CD14-positive monocyte (primary cell): ENCODE results near the gene PLA2G3. TPM values are rescaled to one million over a fixed set of nuclear protein-coding genes. Genes with fewer than 3 reads are reported as not detected.
A peak's percentile ranks its signal among the peaks of the same experiment; 100 is the strongest.

Source experiments
- DNase-seq, 3 donors: peaks; one replicate each; pipeline ENCODE4 v3.0.0-alpha.2; 2011 to 2022
- H2AFZ ChIP-seq: 2 replicates; pipeline ENCODE4 v1.6.0; 2012; ENCODE audit warnings: mild to moderate bottlenecking, low read depth, low read length, inconsistent platforms; ENCODE audit not compliant: insufficient read depth, poor library complexity, severe bottlenecking
- H3K27ac ChIP-seq, 2 donors: 1 replicate in 1 of 2; 2 replicates in 1 of 2; pipeline ENCODE4 v1.5.1; 2012 to 2013; ENCODE audit warnings: low read length in 2 of 2, control low read depth in 1 of 2, inconsistent platforms in 1 of 2, low read depth in 1 of 2, mild to moderate bottlenecking in 1 of 2
- H3K27me3 ChIP-seq, 2 donors: one replicate each; pipeline versions ENCODE4 v1.6.0 to v1.6.1; 2011 to 2013; ENCODE audit warnings: low read length in 2 of 2; ENCODE audit not compliant: control insufficient read depth in 2 of 2, insufficient read depth in 2 of 2
- H3K36me3 ChIP-seq, 2 donors: replicated peaks in 1 of 2; 1 replicate in 1 of 2; 2 replicates in 1 of 2; pipeline versions ENCODE4 v1.5.1 to v1.6.1; 2012 to 2013; ENCODE audit warnings: low read length in 2 of 2, control low read depth in 1 of 2, inconsistent platforms in 1 of 2, mild to moderate bottlenecking in 1 of 2; ENCODE audit not compliant: insufficient read depth in 2 of 2, control insufficient read depth in 1 of 2
- H3K4me1 ChIP-seq, 2 donors: 1 replicate in 1 of 2; 2 replicates in 1 of 2; pipeline versions ENCODE4 v1.5.1 to v1.6.1; 2012 to 2013; ENCODE audit warnings: low read length in 2 of 2, control low read depth in 1 of 2, inconsistent platforms in 1 of 2, mild to moderate bottlenecking in 1 of 2, moderate library complexity in 1 of 2; ENCODE audit not compliant: insufficient read depth in 2 of 2, control insufficient read depth in 1 of 2
- H3K4me2 ChIP-seq: replicated peaks from 2 replicates; pipeline ENCODE3; 2012; ENCODE audit warnings: low read length, moderate library complexity, mild to moderate bottlenecking; ENCODE audit not compliant: poor library complexity, severe bottlenecking; ENCODE audit errors: extremely low read depth
- H3K4me3 ChIP-seq, 3 experiments: fragments of 200-600 bp in 1 of 3; sonication (generic) in 1 of 3; replicated peaks in 1 of 3; 1 replicate in 2 of 3; 2 replicates in 1 of 3; pipeline ENCODE4 v1.5.1; 2011 to 2013; ENCODE audit warnings: low read length in 3 of 3, mild to moderate bottlenecking in 3 of 3, control low read depth in 2 of 3, low read depth in 2 of 3, inconsistent platforms in 1 of 3, moderate library complexity in 1 of 3
- H3K79me2 ChIP-seq: 2 replicates; pipeline ENCODE4 v1.6.0; 2012; ENCODE audit warnings: mild to moderate bottlenecking, control low read depth, inconsistent platforms, low read length, moderate library complexity; ENCODE audit not compliant: insufficient read depth
- H3K9ac ChIP-seq: 2 replicates; pipeline ENCODE4 v1.6.0; 2017; ENCODE audit warnings: low read length, mild to moderate bottlenecking; ENCODE audit not compliant: insufficient read depth, poor library complexity, severe bottlenecking
- H3K9me3 ChIP-seq, 2 donors: replicated peaks in 1 of 2; 1 replicate in 1 of 2; 2 replicates in 1 of 2; pipeline versions ENCODE4 v1.5.1 to v1.6.1; 2012 to 2013; ENCODE audit warnings: low read length in 2 of 2, control low read depth in 1 of 2; ENCODE audit not compliant: control insufficient read depth in 1 of 2, insufficient read depth in 1 of 2
- H4K20me1 ChIP-seq: 2 replicates; pipeline ENCODE4 v1.6.0; 2012; ENCODE audit warnings: mild to moderate bottlenecking, low read length, control low read depth, moderate library complexity; ENCODE audit not compliant: insufficient read depth
- H3K27ac Mint-ChIP-seq, 7 donors: one replicate each; pipeline ENCODE4 v1.8.0; 2020; ENCODE audit warnings: mild to moderate bottlenecking in 7 of 7, mixed read lengths in 7 of 7, moderate library complexity in 6 of 7, inconsistent platforms in 2 of 7
- H3K27me3 Mint-ChIP-seq, 3 donors: one replicate each; pipeline ENCODE4 v1.8.0; 2021 to 2022; ENCODE audit warnings: low read depth in 3 of 3, mild to moderate bottlenecking in 3 of 3, mixed read lengths in 3 of 3, moderate library complexity in 3 of 3, inconsistent platforms in 1 of 3
- H3K36me3 Mint-ChIP-seq, 2 donors: one replicate each; pipeline ENCODE4 v1.8.0; 2020; ENCODE audit warnings: mixed read lengths in 2 of 2, inconsistent platforms in 1 of 2, mild to moderate bottlenecking in 1 of 2
- H3K4me1 Mint-ChIP-seq: one replicate; pipeline ENCODE4 v1.8.0; 2020; ENCODE audit warnings: mild to moderate bottlenecking, mixed read lengths
- H3K4me3 Mint-ChIP-seq, 2 donors: one replicate each; pipeline ENCODE4 v1.8.0; 2020; ENCODE audit warnings: mild to moderate bottlenecking in 2 of 2, mixed read lengths in 2 of 2, moderate library complexity in 1 of 2
- H3K9me3 Mint-ChIP-seq, 7 donors: one replicate each; pipeline ENCODE4 v1.8.0; 2020 to 2022; ENCODE audit warnings: mixed read lengths in 7 of 7, mild to moderate bottlenecking in 6 of 7, moderate library complexity in 6 of 7, inconsistent platforms in 2 of 7
- WGBS: methylation state at CpG from one replicate; pipeline ENCODE4 v1.1.5; 2013; ENCODE audit warnings: missing lambda C conversion rate; ENCODE audit not compliant: insufficient coverage; 5-methylcytosine and 5-hydroxymethylcytosine counted together
- intact Hi-C, 2 donors: fragments of 100-400 bp; cut with micrococcal nuclease; formaldehyde crosslinking; loops; one replicate each; pipeline versions ENCODE4 v1.15.0 to v1.15.1; 2023
- polyA plus RNA-seq, 3 donors: library from polyadenylated mRNA; depleted of rRNA in 1 of 3; unstranded in 2 of 3; stranded (reverse) in 1 of 3; fragments of 300-500 nt in 2 of 3; fragments of >200 nt in 1 of 3; fragmentation: Illumina TruSeq in 2 of 3; gene quantifications; 1 replicate in 2 of 3; 2 replicates in 1 of 3; pipeline ENCODE4 v1.2.3, GENCODE V29; 2012 to 2021
- TF ChIP-seq, protein P1 (sequence below): fragments of 200-600 bp; IDR thresholded peaks from one replicate; pipeline ENCODE4 v1.8.0; 2022; ENCODE audit warnings: antibody characterized with exemption, mild to moderate bottlenecking

PLA2G3 gene
- polyA plus RNA-seq, 3 donors, result not detected

DNA sequence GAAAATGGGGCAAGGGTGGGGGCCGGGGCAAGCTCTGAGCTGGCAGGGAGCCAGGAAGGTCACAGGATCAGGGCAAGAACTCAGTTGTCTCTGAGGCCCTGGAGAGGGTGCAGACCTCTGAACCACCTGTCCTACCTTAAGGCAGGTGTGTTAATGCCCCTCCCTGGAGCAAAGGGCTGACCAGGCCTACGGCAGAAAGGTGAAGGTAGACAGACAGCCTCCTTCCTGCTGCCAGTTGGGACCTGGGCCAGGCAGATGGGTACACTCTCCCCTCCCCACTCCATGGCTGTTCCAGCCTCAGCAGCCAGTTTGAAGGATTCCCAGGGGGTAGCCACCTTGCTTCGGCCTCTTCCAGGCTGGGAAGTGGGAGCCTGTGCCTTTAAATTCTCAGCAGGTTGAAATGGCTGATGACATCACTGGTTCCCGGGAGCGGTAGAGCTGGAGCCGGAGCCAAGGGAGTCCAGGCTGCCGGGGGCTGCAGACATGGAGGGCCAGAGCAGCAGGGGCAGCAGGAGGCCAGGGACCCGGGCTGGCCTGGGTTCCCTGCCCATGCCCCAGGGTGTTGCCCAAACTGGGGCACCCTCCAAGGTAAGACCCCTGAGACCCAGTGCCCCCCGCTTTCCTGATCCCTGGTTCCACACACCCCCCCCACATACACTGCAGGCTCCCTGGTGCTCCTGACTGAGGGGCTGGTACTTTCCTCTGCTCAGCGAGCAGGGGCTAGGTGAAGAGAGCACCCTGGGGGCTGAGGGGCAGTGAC, 17.6 kb downstream of the PLA2G3 start, which contains the start of gene INPP5J:
Gene INPP5J (plus strand): TSS at position 435 of the 760 bp plus-strand sequence. CDS start 49 bp downstream, at position 484.
- intact Hi-C loops, result no loop called here
- Histone ChIP-seq H4K20me1 (no peaks in the 10 kb centered on the region), H3K79me2 (no peaks in the 10 kb centered on the region), H3K4me3 (no peak within 1 kb of the TSS), H2AFZ (no peak within 1 kb of the TSS), H3K9ac (no peak within 1 kb of the TSS), H3K27ac (no peak within 1 kb of the TSS), H3K36me3 (no peaks in the 10 kb centered on the region), H3K9me3 (no peaks in the 10 kb centered on the region), H3K27me3 (no peaks in the 10 kb centered on the region), H3K4me2 (no peak within 1 kb of the TSS), H3K4me1 (peaks cover 6 to 7% of the 10 kb centered on the region in 2 donors)
- Mint-ChIP-seq H3K27ac (peak within 1 kb of the TSS in 1 of 7 donors; percentile 25), H3K27me3 (peaks cover 3 to 8% (median 6%) of the 10 kb centered on the region in 3 donors), H3K36me3 (no peaks in the 10 kb centered on the region), H3K9me3 (peaks cover 0 to under 1% (median 0%) of the 10 kb centered on the region in 7 donors), H3K4me1 (peaks cover 5% of the 10 kb centered on the region), H3K4me3 (no peak within 1 kb of the TSS)
- TF ChIP-seq, protein P1, sequence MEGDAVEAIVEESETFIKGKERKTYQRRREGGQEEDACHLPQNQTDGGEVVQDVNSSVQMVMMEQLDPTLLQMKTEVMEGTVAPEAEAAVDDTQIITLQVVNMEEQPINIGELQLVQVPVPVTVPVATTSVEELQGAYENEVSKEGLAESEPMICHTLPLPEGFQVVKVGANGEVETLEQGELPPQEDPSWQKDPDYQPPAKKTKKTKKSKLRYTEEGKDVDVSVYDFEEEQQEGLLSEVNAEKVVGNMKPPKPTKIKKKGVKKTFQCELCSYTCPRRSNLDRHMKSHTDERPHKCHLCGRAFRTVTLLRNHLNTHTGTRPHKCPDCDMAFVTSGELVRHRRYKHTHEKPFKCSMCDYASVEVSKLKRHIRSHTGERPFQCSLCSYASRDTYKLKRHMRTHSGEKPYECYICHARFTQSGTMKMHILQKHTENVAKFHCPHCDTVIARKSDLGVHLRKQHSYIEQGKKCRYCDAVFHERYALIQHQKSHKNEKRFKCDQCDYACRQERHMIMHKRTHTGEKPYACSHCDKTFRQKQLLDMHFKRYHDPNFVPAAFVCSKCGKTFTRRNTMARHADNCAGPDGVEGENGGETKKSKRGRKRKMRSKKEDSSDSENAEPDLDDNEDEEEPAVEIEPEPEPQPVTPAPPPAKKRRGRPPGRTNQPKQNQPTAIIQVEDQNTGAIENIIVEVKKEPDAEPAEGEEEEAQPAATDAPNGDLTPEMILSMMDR, result no peak
- DNase-seq, result no peak
- WGBS, result 61% methylated on average over 7 of the region's 10 CpGs

DNA sequence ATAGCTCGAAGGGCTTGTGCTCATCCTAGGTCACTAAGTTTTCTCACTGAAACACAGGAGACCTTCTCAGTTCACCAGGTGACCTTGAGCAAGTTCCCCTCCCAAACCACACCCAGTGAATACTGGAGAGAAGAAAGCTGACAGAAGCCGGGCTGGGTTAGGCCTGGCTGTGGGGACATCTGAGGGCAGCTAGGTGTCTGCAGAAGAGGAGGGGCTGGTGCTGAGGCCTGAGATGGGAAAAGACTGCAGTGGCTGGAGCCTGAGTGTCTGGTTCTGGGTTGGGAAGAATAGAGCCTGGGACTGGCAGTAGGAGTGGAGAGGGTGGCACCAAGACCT, 18.1 kb downstream of the PLA2G3 start:
- no peaks in the 10 kb centered on the region for H3K36me3 Mint-ChIP-seq
- H3K27me3 ChIP-seq, result no peaks in the 10 kb centered on the region
- H4K20me1 ChIP-seq, result no peaks in the 10 kb centered on the region
- 100% methylated on average over 1 of the region's 2 CpGs for WGBS
- no peaks in the 10 kb centered on the region for H3K36me3 ChIP-seq
- H3K4me3 Mint-ChIP-seq, result no peak overlapping the region
- peaks cover under 1% of the 10 kb centered on the region for H3K4me1 Mint-ChIP-seq
- no peak overlapping the region for H2AFZ ChIP-seq
- peaks cover 3 to 6% (median 6%) of the 10 kb centered on the region in 3 donors for H3K27me3 Mint-ChIP-seq
- intact Hi-C loops, result no loop called here
- H3K4me1 ChIP-seq, result peaks cover 1 to 2% of the 10 kb centered on the region in 2 donors
- H3K27ac Mint-ChIP-seq, result no peak overlapping the region
- H3K4me2 ChIP-seq, result no peak overlapping the region
- no peak for DNase-seq
- no peak overlapping the region for H3K4me3 ChIP-seq
- TF ChIP-seq, protein P1, result no peak
- no peak overlapping the region for H3K9ac ChIP-seq
- no peak overlapping the region for H3K27ac ChIP-seq
- H3K9me3 ChIP-seq, result no peaks in the 10 kb centered on the region
- H3K9me3 Mint-ChIP-seq, result no peaks in the 10 kb centered on the region
- no peaks in the 10 kb centered on the region for H3K79me2 ChIP-seq
